Measurements from ENCODE around the gene GLG1.
"Not testable (repeated sequence)": the region's sequence is repeated elsewhere in the genome, so short reads cannot be mapped to it uniquely, and the experiment has no call there.

GLG1 gene

GRCh38 chr16:74450236-74450635, 156.7 kb downstream of the GLG1 start:
- Histone ChIP-seq H3K27me3 (ENCODE audit: insufficient read depth, low read depth, severe bottlenecking) (no peaks in the 10 kb centered on the region), H3K9me3 (ENCODE audit: severe bottlenecking) (no peaks in the 10 kb centered on the region), H3K27ac (no peak overlapping the region), H3K4me3 (ENCODE audit: low read depth, low read length) (no peak overlapping the region), H3K36me3 (peaks cover 28% of the 10 kb centered on the region)
- TF ChIP-seq, protein P1, sequence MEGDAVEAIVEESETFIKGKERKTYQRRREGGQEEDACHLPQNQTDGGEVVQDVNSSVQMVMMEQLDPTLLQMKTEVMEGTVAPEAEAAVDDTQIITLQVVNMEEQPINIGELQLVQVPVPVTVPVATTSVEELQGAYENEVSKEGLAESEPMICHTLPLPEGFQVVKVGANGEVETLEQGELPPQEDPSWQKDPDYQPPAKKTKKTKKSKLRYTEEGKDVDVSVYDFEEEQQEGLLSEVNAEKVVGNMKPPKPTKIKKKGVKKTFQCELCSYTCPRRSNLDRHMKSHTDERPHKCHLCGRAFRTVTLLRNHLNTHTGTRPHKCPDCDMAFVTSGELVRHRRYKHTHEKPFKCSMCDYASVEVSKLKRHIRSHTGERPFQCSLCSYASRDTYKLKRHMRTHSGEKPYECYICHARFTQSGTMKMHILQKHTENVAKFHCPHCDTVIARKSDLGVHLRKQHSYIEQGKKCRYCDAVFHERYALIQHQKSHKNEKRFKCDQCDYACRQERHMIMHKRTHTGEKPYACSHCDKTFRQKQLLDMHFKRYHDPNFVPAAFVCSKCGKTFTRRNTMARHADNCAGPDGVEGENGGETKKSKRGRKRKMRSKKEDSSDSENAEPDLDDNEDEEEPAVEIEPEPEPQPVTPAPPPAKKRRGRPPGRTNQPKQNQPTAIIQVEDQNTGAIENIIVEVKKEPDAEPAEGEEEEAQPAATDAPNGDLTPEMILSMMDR (IDR thresholded peaks at IDR 0.05; ENCODE audit: low read depth, low read length): no peak
- DNase-seq: no peak

GRCh38 chr16:74449470-74449869, 157.4 kb downstream of the GLG1 start:
- Histone ChIP-seq H3K27me3 (ENCODE audit: insufficient read depth, low read depth, severe bottlenecking) (no peaks in the 10 kb centered on the region), H3K27ac (no peak overlapping the region), H3K36me3 (peaks cover 24% of the 10 kb centered on the region), H3K4me3 (ENCODE audit: low read depth, low read length) (no peak overlapping the region), H3K9me3 (ENCODE audit: severe bottlenecking) (no peaks in the 10 kb centered on the region)
- no peak for DNase-seq
- TF ChIP-seq, protein P1 (IDR thresholded peaks at IDR 0.05; ENCODE audit: low read depth, low read length): no peak

DNA sequence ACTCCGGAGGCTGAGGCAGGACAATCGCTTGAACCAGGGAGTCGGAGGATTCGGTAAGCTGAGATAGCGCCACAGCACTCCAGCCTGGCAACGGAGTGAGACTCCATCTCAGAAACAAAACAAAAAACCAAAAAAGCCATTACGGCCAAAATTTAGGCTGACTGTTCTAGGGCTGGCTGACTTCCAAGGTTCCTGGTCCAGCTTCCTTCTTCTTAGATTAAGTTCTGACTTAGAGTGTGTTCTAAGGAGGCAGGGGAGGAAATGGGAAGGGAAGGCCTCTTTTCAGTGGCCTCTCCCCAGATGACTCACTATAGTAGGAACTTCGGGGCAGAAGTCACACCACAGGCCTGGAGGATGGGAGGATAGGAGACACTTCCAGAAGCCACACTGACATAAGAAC, 157.9 kb downstream of the GLG1 start:
- TF ChIP-seq, protein P1 (IDR thresholded peaks at IDR 0.05; ENCODE audit: low read depth, low read length): no peak
- DNase-seq: no peak
- Histone ChIP-seq H3K27me3 (ENCODE audit: insufficient read depth, low read depth, severe bottlenecking) (no peaks in the 10 kb centered on the region), H3K27ac (no peak overlapping the region), H3K36me3 (peaks cover 24% of the 10 kb centered on the region), H3K4me3 (ENCODE audit: low read depth, low read length) (no peak overlapping the region), H3K9me3 (ENCODE audit: severe bottlenecking) (no peaks in the 10 kb centered on the region)

DNA sequence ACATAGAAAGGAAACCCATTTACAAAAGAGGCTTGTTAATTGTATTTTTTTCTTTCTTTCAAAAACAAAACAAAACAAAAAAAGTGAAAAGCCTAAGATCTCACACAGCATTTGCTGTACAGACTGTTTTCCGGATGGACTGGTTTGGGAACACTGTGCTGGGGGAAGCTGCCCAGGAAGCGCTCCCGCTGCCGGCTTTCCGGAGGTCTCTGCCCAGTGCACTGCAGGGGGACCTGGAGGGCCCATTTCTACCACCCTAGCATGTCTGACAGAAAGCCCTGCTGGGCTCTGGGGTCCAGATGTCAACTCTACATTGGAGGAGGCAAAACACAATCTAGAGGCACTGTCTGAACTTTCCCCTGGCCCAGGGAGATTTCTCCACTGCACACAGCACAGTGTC, 159.3 kb downstream of the GLG1 start:
- no peak overlapping the region for H3K27ac ChIP-seq
- H3K4me3 ChIP-seq (ENCODE audit: low read depth, low read length): no peak overlapping the region
- no peaks in the 10 kb centered on the region for H3K9me3 ChIP-seq (ENCODE audit: severe bottlenecking)
- peaks cover 15% of the 10 kb centered on the region for H3K36me3 ChIP-seq
- DNase-seq: no peak
- TF ChIP-seq, protein P1 (IDR thresholded peaks at IDR 0.05; ENCODE audit: low read depth, low read length): no peak
- no peaks in the 10 kb centered on the region for H3K27me3 ChIP-seq (ENCODE audit: insufficient read depth, low read depth, severe bottlenecking)

GRCh38 chr16:74446866-74447265, 160.0 kb downstream of the GLG1 start:
- DNase-seq: no peak
- Histone ChIP-seq H3K36me3 (peaks cover 8% of the 10 kb centered on the region), H3K9me3 (ENCODE audit: severe bottlenecking) (no peaks in the 10 kb centered on the region), H3K27ac (no peak overlapping the region), H3K4me3 (ENCODE audit: low read depth, low read length) (no peak overlapping the region), H3K27me3 (ENCODE audit: insufficient read depth, low read depth, severe bottlenecking) (no peaks in the 10 kb centered on the region)
- TF ChIP-seq, protein P1 (IDR thresholded peaks at IDR 0.05; ENCODE audit: low read depth, low read length): no peak

DNA sequence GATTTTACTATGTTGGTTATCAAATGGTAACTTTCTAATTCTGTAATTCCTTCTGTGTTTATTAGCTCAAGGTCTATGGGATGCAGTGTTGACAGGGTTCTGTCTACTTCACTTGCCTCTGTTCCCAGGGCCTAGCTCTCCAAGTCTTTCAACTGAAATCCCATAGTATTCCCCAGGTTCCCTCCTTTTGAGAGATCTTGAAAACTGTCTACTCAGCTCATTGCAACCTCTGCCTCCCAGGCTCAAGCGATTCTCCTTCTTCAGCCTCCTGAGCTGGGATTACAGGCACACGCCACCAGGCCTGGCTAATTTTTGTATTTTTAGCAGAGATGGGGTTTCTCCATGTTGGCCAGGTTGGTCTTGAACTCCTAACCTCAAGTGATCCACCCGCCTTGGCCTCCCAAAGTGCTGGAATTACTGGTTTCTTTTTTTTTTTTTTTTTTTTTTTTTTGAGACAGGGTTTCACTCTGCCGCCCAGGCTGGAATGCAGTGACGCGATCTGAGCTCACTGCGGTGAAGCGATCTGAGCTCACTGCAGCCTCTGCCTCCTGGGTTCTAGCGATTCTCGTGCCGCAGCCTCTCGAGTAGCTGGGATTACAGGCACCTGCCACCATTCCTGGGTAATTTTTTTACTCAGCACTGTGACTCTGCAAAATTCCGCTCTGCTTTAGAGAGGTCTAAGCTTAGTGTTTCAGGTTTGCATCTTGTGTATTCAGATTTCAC, 163.1 kb downstream of the GLG1 start:
- H3K9me3 ChIP-seq (ENCODE audit: severe bottlenecking); H3K27me3 ChIP-seq (ENCODE audit: insufficient read depth, low read depth, severe bottlenecking); H3K27ac ChIP-seq; H3K4me3 ChIP-seq (ENCODE audit: low read depth, low read length); DNase-seq; H3K36me3 ChIP-seq: not testable (repeated sequence)
